HG03354 (cell line): ENCODE results near the gene RCC1.
"Not testable (repeated sequence)": the region's sequence is repeated elsewhere in the genome, so short reads cannot be mapped to it uniquely, and the experiment has no call there.

ENCODE experiments used
- ATAC-seq: cut with Tn5 transposase; IDR thresholded peaks from one replicate; pipeline ENCODE4 v1.9.1; 2021; ENCODE audit warnings: mild to moderate bottlenecking; ENCODE audit not compliant: unreplicated experiment, poor library complexity, severe bottlenecking

RCC1 gene

GRCh38 chr1:28580722-28581530 is 75.1 kb downstream of the RCC1 start:
- ATAC-seq = peak; percentile 38

DNA sequence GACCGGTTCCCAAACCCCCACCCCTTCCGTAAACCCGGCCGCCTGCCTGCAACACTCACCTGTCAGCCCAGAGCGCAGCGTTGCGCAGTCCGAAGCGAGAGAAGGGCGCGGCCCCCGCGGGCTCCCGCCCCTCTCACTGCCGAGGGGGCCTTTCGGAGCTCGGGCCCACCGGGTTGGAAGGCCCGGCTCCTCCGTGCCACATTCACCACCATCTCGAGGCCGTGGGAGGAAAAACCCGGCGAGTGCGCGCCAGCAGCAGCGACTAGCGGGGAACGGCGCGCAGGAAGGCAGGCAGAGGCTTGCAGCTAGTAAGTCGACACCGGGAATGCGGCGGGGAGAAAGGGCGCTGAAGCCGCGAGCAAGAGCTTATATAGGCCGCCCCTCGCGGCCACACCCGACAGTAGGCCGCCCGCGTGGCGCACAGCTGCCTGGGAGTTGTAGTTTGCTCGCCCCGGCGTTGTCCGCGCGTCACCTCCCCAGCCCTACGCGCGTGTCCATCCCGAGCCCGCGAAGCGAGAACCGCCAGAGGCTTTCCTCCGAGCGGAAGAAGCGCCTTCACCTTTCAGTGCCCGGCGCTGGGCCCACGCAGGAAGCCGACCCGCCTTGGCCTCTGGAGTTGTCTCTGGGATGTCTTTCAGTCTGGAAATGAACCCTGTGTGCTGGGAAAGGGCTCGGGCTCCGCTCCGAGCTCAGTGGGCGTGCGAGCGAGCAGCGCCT is 75.8 kb downstream of the RCC1 start:
- ATAC-seq = peak; percentile 87

GRCh38 chr1:28582248-28582615 is 76.4 kb downstream of the RCC1 start:
- no peak for ATAC-seq

DNA sequence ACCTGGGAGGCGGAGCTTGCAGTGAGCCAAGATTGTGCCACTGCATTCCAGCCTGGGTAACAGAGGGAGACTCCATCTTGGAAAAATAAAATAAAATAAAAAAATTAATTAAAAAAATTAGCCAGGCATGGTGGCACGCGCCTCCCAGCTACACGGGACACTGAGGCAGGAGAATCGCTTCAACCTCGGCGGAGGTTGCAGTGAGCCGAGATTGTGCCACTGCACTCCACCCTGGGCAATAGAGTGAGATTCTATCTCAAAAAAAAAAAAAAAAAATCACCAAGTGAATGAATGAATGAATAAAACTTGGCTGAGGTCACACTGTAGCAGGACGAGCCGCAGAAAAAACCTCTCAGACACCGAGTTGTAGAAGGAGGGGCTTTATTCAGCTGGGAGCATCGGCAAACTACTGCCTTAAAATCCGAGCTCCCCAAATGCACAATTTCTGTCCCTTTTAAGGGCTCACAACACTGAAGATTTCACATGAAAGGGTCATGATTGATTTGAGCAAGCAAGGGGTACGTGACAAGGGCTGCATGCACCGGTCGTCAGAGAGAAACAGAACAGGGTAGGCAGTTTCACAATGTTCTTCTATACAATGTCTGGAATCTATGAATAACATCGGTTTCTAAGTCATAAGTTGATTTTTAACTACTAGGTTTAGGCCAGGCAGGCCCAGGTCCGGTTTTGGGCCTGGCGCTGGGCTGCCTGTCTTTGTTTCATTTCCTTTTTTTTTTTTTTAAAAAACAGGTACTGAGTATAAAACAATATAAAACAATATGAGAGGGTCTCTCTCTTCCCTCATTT is 80.9 kb downstream of the RCC1 start:
- not testable (repeated sequence) for ATAC-seq
